ENCODE measurements around the gene JAZF1.

JAZF1 gene

GRCh38 chr7:28107960-28108359 is 72.6 kb downstream of the JAZF1 start:
- no peak for DNase-seq

- peak in 3 of 58 donors; percentile 4 to 22 (median 11) for DNase-seq
These were observed 74.2 kb downstream of the JAZF1 start for GRCh38 chr7:28106321-28106829.

DNA sequence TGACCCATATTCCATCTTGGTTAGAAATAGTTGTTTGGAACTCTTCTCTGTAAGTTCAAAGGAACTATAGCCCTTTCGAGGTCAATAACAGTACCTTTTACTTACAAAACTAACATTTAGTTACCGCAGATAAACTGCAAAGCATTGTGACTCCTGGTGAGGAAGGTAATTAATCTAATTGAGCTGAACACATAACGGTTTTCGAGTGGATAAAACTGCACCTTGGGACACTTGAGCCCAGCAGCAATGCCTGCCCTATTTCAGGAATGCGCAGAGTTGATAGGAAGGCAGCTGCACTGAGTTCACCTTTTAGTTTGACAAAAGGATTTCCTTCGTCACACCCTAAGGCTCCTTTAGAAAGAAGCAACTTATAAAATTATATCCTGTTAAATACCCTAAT is 75.4 kb downstream of the JAZF1 start:
- no peak for DNase-seq

GRCh38 chr7:28104811-28105210 is 75.8 kb downstream of the JAZF1 start:
- no peak for DNase-seq

DNA sequence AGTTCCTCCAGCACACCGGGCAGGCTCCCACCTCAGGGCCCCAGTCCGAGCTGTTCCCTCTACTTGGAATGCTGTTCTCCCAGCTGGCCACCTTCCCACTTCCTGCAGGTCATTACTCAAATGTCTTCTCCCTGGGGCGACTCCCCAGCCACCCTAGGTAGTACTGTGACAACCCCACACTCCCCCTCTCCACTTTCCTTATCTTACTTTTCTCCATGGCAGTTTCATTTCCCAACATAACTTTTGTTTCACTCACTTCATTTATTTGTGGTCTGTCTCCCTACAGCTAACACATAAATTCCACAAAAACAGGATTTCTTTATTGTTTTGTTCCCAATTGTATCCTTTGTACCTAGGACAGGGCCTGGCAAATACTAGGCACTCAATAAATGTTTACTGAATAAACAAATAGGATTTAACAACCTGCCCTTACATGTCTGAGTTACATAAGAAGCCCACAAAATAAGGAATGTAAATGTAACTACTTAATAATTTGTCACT is 76.5 kb downstream of the JAZF1 start:
- DNase-seq: no peak

DNA sequence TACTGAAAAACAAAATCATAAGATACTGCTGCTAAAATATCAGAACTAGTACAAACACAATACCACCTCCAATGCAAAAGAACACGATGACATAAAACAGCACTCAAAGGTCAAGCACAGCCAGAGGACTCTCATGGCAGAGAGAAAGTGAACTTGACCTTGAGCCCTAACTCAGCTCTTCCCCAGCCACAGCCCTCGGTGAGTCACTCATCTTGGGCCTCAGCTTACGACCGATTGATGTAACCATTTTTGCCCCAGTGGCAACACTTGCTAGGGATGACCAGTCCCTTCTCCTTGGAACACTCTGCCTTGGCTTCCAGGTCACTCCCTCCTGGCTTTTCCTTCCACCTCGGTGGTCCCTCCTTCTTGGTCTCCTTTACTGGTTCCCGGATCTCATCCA is 77.8 kb downstream of the JAZF1 start:
- no peak for DNase-seq

GRCh38 chr7:28096713-28097112 is 83.9 kb downstream of the JAZF1 start:
- peak in 26 of 58 donors; percentile 8 to 68 (median 30) for DNase-seq

- DNase-seq: no peak
These were observed 85.4 kb downstream of the JAZF1 start for GRCh38 chr7:28095231-28095630.

GRCh38 chr7:28093623-28094232 is 86.9 kb downstream of the JAZF1 start:
- DNase-seq: peak in 45 of 58 donors; percentile 3 to 82 (median 35)

GRCh38 chr7:28091190-28091589 is 89.4 kb downstream of the JAZF1 start:
- DNase-seq: no peak

GRCh38 chr7:28088901-28089714 is 91.5 kb downstream of the JAZF1 start:
- DNase-seq: no peak

DNA sequence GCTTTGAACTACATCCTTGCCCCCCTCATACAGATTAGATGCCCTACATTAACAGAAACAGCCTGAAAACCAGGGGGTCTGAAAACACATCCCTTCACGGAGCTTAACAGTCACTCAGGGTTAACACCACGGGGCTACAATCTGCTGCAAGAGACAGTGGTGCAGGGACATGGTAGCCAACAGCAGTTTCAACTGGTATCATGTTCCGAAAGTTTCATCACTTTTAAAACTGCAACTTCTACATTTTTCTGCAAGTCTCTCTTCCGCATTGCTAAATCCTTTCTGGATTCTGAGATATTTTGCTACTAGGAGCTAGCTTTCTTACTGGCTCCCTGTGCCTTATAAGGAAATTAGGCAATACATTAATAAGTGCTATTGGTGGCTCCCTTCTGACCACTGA is 92.6 kb downstream of the JAZF1 start:
- DNase-seq: no peak

GRCh38 chr7:28086198-28086597 is 94.4 kb downstream of the JAZF1 start:
- no peak for DNase-seq

GRCh38 chr7:28083998-28084985 is 96.3 kb downstream of the JAZF1 start:
- DNase-seq: no peak

GRCh38 chr7:28083164-28083997 is 97.2 kb downstream of the JAZF1 start:
- DNase-seq: no peak

- no peak for DNase-seq
These were observed 98.5 kb downstream of the JAZF1 start for GRCh38 chr7:28082071-28082470.

GRCh38 chr7:28081016-28081415 is 99.6 kb downstream of the JAZF1 start:
- DNase-seq: no peak

DNA sequence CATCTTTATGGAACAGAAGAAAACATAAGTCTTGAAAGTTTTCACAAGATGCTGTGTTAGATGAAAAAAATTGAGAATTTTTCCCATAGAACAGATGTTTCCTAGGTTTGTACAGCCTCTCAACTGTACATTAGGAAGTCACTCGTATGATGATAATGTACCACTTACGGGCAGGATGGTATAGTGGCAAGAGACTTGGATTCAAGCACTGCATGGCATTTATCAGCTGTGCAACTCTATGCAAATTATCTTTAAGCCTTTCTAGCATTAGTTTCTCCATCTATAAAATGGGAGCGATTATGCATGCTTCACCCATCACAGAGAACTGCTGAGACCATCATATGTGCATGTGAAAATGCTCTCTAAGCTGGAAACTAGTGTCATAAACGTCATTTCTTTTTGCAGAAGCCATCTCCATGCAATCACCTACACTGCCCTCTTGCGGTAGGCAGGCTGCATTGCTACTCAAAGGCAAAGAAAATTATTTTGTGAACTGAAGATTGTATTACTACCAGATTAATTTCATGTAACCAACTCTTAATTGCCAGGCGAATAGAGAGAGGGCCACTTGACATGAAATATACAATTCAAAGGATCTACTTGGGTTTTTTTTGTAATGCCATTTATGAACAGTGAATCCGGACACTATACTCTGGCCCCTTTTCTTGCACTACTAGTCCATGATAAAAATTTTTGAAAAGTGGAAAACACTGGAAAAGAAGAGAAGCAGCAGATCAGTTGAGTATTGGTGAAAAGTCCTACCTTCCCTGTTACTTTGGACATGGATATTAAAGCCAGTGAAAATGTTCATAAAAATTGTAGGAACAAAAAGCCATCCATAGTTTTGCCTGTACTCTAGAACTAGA is 102.3 kb downstream of the JAZF1 start:
- peak in 8 of 58 donors; percentile 8 to 44 (median 16) for DNase-seq

GRCh38 chr7:28077616-28078015 is 103.0 kb downstream of the JAZF1 start:
- DNase-seq: no peak
